GM18520 (cell line): ENCODE measurements around the gene SRPK3.

Source experiments
- ATAC-seq: cut with Tn5 transposase; IDR thresholded peaks from one replicate; pipeline ENCODE4 v1.9.1; 2021; ENCODE audit not compliant: unreplicated experiment

The SRPK3 gene

DNA sequence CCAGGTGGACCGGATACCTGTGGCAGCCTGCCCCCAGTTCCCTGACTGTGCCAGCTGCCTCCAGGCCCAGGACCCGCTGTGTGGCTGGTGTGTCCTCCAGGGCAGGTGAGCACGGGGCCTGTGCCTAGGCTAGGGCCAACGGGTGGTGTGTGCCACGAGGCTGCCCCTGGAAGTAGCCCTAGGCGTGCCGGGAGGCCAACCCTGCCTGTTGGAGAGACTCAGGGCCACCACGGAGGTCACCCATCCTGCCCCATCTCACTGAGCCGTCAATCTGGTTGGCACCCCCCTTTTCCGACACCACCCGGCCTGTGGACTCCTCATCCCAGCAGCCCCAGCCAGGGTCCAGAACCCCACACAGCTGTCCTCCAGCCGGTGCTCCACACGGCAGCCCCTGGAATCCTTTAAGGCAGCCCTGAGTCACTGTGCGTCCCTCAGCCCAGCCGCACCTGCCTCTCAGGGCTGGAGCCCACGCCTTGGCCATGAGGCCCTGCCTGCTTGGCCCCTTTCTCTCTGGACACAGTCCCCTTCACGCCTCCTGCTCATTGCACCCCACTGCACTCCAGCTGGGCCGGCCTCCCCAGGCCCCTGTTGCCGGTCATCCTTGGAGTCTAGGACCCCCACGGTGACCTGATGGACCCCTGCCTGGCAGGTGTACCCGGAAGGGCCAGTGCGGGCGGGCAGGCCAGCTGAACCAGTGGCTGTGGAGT lies 11.5 kb upstream of the SRPK3 start:
- no peak for ATAC-seq

- no peak for ATAC-seq
Observed at GRCh38 chrX:153769865-153770600, 10.8 kb upstream of the SRPK3 start.

DNA sequence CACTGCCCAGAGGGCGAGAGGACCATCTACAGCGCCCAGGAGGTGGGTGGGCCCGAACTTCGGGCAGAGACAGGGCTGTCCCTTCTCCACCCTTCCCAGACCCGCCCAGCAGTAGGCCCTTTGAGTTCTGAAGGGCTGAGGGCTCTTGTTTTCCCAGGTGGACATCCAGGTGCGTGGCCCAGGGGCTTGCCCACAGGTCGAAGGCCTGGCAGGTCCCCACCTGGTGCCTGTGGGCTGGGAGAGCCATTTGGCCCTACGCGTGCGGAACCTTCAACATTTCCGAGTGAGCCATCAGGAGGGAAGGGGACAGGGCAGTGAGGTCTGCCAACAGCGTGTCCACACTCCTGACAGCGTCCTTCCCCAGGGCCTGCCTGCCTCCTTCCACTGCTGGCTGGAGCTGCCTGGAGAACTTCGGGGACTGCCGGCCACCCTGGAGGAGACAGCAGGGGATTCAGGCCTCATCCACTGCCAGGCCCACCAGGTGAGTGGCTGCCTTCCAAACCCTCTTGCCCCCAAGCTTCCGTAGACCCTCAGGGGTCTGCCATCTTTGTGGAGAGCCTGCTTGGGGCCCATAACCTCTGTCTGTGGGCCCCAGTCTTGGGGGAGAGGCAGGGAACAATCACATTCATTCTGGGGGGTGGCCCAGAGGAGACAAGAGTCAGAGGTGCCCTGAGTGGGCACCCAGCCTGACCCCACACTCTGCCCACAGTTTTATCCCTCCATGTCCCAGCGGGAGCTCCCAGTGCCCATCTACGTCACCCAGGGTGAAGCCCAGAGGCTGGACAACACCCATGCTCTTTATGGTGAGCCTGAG lies 10.0 kb upstream of the SRPK3 start:
- ATAC-seq: no peak

DNA sequence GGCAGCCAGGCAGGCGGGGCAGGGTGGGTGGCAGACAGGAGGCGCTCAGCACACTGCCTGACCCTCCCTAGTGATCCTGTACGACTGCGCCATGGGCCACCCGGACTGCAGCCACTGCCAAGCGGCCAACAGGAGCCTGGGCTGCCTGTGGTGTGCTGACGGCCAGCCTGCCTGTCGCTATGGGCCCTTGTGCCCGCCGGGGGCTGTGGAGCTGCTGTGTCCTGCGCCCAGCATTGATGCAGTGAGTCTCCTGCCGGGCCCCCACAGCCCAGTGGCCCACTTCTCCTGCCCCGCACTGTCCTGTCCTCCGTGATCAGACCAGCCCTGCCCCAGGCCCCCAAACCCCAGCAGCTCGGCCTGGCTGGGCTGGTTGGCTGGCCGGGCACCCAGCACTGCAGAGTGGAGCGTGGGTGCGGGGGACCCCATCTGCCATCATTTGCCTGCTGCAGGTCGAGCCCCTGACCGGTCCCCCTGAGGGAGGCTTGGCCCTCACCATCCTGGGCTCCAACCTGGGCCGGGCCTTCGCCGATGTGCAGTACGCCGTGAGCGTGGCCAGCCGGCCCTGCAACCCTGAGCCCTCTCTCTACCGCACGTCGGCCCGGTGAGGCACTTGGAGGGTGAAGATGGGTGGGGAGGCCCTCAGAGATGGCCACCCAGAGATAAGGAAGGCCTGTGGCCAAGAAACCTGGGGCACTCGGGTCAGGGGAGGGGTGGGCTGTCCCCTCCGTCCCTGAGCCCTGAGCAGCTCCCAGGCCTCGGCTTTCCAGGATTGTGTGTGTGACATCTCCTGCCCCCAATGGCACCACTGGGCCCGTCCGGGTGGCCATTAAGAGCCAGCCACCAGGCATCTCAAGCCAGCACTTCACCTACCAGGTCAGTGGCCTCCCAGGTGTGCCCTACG lies 9.2 kb upstream of the SRPK3 start:
- ATAC-seq: no peak

DNA sequence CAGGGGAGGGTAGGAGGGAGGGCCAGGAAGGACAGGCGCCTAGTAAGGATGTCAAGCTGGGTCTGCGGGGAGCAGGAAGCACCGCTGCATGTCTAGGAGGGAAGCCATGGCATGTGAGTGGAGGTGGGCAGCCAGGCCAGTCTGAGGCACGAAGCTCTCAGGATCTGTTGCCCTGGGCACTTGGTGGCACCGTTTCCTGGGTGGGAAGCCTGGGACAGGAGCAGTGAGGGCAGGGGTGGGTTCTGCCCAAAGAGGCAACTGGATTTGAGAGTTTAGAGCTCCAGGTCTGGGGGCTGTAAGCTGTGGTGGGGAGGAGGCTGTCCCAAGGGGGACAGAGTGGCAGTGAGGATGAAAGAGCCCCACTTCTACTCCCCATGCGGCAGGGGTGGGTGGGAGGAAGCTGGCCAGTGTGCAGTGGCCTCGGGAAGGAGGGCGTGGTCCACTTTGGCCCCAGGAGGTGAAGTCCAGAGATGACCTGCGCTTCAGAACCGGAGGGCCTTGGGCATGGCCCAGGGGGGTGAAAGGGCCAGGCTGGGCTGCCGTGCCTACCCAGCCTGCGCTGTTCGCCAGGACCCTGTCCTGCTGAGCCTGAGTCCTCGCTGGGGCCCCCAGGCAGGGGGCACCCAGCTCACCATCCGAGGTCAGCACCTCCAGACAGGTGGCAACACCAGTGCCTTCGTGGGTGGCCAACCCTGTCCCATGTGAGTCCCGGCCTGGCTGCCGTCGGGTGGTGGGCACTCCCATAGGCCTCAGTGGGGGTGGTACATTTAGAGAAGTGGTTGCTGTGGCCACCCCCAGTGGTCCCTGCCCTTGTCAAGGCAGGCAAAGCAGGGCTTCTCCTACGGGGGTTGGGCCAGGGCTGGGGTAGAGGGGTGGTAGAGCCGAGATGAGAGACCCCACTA lies 8.3 kb upstream of the SRPK3 start:
- ATAC-seq: no peak

GRCh38 chrX:153773218-153773611 lies 7.6 kb upstream of the SRPK3 start:
- ATAC-seq: no peak

DNA sequence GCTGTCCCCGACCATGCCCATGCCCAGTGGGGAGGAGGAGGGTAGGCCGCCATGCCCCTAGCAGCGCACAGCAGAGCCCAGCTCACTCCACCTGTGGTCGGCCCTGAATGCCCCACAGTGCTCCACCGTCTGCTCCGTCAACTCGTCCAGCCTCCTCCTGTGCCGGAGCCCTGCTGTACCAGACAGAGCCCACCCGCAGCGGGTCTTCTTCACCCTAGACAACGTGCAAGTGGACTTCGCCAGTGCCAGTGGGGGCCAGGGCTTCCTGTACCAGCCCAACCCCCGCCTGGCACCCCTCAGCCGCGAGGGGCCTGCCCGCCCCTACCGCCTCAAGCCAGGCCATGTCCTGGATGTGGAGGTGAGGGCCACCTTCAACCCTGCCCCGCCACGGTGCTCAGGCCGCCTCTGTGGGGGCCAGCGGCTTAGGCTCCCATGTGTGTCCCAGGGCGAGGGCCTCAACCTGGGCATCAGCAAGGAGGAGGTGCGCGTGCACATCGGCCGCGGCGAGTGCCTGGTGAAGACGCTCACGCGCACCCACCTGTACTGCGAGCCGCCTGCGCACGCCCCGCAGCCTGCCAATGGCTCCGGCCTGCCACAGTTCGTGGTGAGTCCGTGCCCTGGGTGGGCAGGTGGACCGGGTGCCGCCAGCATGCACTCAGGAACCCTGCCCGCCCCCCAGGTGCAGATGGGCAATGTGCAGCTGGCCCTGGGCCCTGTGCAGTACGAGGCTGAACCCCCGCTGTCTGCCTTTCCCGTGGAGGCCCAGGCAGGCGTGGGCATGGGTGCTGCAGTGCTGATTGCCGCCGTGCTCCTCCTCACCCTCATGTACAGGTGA lies 6.9 kb upstream of the SRPK3 start:
- no peak for ATAC-seq

GRCh38 chrX:153774576-153775292 lies 6.1 kb upstream of the SRPK3 start:
- no peak for ATAC-seq

GRCh38 chrX:153775293-153776119 lies 5.3 kb upstream of the SRPK3 start:
- no peak for ATAC-seq

GRCh38 chrX:153776120-153776599 lies 4.7 kb upstream of the SRPK3 start:
- ATAC-seq: no peak

DNA sequence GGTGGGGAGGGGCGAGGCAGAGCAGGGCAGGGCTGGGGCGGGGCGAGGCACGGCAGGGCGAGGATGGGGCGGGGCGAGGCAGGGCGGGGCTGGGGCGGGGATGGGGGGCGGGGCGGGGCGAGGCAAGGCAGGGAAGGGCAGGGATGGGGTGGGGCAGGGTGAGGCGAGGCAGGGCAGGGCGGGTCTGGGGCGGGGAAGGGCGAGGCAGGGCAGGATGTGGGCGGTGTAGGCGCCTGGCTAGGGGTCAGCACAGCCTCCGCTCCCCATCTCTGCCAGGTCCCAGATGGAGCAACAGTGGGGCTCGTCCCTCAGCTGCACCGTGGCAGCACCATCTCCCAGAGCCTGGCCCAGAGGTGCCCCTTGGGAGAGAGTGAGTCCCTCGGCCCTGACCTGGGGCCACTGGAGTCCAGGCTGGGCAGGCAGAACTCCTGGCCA lies 4.2 kb upstream of the SRPK3 start:
- no peak for ATAC-seq

- no peak for ATAC-seq
Observed at GRCh38 chrX:153777261-153778090, 3.4 kb upstream of the SRPK3 start.

DNA sequence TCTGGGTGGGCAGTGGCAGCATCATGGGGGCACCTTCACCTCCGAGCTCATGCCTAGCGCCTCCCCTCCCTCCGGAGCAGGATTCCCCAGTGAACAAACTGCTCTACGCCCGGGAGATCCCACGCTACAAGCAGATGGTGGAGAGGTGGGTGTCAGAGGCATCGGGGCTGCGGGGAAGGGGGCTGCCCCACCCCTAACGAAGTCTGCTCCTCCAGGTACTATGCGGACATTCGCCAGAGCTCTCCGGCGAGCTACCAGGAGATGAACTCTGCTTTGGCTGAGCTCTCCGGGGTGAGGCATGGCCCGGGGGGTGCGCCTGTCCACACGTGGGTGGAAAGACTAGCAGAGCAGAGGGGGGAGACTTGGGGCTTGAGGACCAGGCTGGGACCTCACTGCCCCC lies 2.7 kb upstream of the SRPK3 start:
- ATAC-seq: no peak

GRCh38 chrX:153778684-153779101 lies 2.1 kb upstream of the SRPK3 start:
- no peak for ATAC-seq

GRCh38 chrX:153779891-153780677 lies 757 bp upstream of the SRPK3 start:
- ATAC-seq: no peak
